IPS-15b (cell line): Measurements from ENCODE around the gene RGS14.

Experiments
- H3K27me3 ChIP-seq: one replicate; pipeline ENCODE4 v1.6.1; 2013; ENCODE audit warnings: low read length; ENCODE audit not compliant: control insufficient read depth, insufficient read depth
- H3K36me3 ChIP-seq: one replicate; pipeline ENCODE4 v1.6.1; 2013; ENCODE audit warnings: low read length; ENCODE audit not compliant: control insufficient read depth, insufficient read depth
- H3K4me1 ChIP-seq: one replicate; pipeline ENCODE4 v1.6.1; 2013; ENCODE audit warnings: mild to moderate bottlenecking, low read length; ENCODE audit not compliant: control insufficient read depth, insufficient read depth
- H3K4me3 ChIP-seq: one replicate; pipeline ENCODE4 v1.5.1; 2013; ENCODE audit warnings: low read depth, low read length
- H3K9ac ChIP-seq: one replicate; pipeline ENCODE4 v1.6.1; 2013; ENCODE audit warnings: low read depth, mild to moderate bottlenecking, low read length
- H3K9me3 ChIP-seq: one replicate; pipeline ENCODE4 v1.6.1; 2013; ENCODE audit warnings: mild to moderate bottlenecking, low read length; ENCODE audit not compliant: control insufficient read depth, insufficient read depth

The RGS14 gene

GRCh38 chr5:177362610-177363507 lies 5.1 kb downstream of the RGS14 start:
- peaks cover 7% of the 10 kb centered on the region for H3K27me3 ChIP-seq
- H3K4me1 ChIP-seq = peaks cover 25% of the 10 kb centered on the region
- H3K9me3 ChIP-seq = no peaks in the 10 kb centered on the region
- no peaks in the 10 kb centered on the region for H3K36me3 ChIP-seq
- H3K4me3 ChIP-seq = peak overlapping the region; percentile 69
- H3K9ac ChIP-seq = no peak overlapping the region

GRCh38 chr5:177363565-177363964 lies 5.8 kb downstream of the RGS14 start:
- Histone ChIP-seq H3K9ac (no peak overlapping the region), H3K36me3 (peaks cover 2% of the 10 kb centered on the region), H3K27me3 (peaks cover 13% of the 10 kb centered on the region), H3K4me3 (no peak overlapping the region), H3K9me3 (no peaks in the 10 kb centered on the region), H3K4me1 (peaks cover 29% of the 10 kb centered on the region)

- Histone ChIP-seq H3K9ac (no peak overlapping the region), H3K4me3 (no peak overlapping the region), H3K36me3 (peaks cover 6% of the 10 kb centered on the region), H3K9me3 (no peaks in the 10 kb centered on the region), H3K27me3 (peaks cover 17% of the 10 kb centered on the region), H3K4me1 (peaks cover 33% of the 10 kb centered on the region)
Observed at GRCh38 chr5:177364159-177364962, 6.6 kb downstream of the RGS14 start.

- H3K9ac ChIP-seq = peak overlapping the region; percentile 57
- no peaks in the 10 kb centered on the region for H3K9me3 ChIP-seq
- peak overlapping the region; percentile 77 for H3K4me3 ChIP-seq
- peaks cover 38% of the 10 kb centered on the region for H3K4me1 ChIP-seq
- peaks cover 17% of the 10 kb centered on the region for H3K27me3 ChIP-seq
- H3K36me3 ChIP-seq = peaks cover 7% of the 10 kb centered on the region
Observed at GRCh38 chr5:177365845-177366527, 8.3 kb downstream of the RGS14 start.

- no peaks in the 10 kb centered on the region for H3K9me3 ChIP-seq
- peak overlapping the region; percentile 77 for H3K4me3 ChIP-seq
- peaks cover 11% of the 10 kb centered on the region for H3K36me3 ChIP-seq
- H3K27me3 ChIP-seq = peaks cover 17% of the 10 kb centered on the region
- peak overlapping the region; percentile 57 for H3K9ac ChIP-seq
- H3K4me1 ChIP-seq = peaks cover 42% of the 10 kb centered on the region
Observed at GRCh38 chr5:177366528-177367322, 9.0 kb downstream of the RGS14 start.

- Histone ChIP-seq H3K36me3 (peaks cover 16% of the 10 kb centered on the region), H3K27me3 (peaks cover 12% of the 10 kb centered on the region), H3K4me3 (peak overlapping the region; percentile 77), H3K9ac (peak overlapping the region; percentile 32), H3K9me3 (no peaks in the 10 kb centered on the region), H3K4me1 (peaks cover 36% of the 10 kb centered on the region)
Observed at GRCh38 chr5:177367323-177367848, 9.7 kb downstream of the RGS14 start.

- H3K9ac ChIP-seq = peak overlapping the region; percentile 32
- no peaks in the 10 kb centered on the region for H3K9me3 ChIP-seq
- H3K36me3 ChIP-seq = peaks cover 16% of the 10 kb centered on the region
- peak overlapping the region; percentile 77 for H3K4me3 ChIP-seq
- peaks cover 34% of the 10 kb centered on the region for H3K4me1 ChIP-seq
- peaks cover 12% of the 10 kb centered on the region for H3K27me3 ChIP-seq
Observed at GRCh38 chr5:177367981-177368868, 10.5 kb downstream of the RGS14 start.

GRCh38 chr5:177368869-177369644 lies 11.3 kb downstream of the RGS14 start:
- Histone ChIP-seq H3K4me1 (peaks cover 30% of the 10 kb centered on the region), H3K27me3 (peaks cover 12% of the 10 kb centered on the region), H3K4me3 (no peak overlapping the region), H3K36me3 (peaks cover 16% of the 10 kb centered on the region), H3K9me3 (no peaks in the 10 kb centered on the region), H3K9ac (no peak overlapping the region)

GRCh38 chr5:177369645-177370440 lies 12.1 kb downstream of the RGS14 start:
- Histone ChIP-seq H3K27me3 (peaks cover 12% of the 10 kb centered on the region), H3K4me1 (peaks cover 28% of the 10 kb centered on the region), H3K36me3 (peaks cover 16% of the 10 kb centered on the region), H3K4me3 (no peak overlapping the region), H3K9me3 (no peaks in the 10 kb centered on the region), H3K9ac (no peak overlapping the region)
